ENCODE measurements around the gene GIT2.
"Not testable (repeated sequence)": the region's sequence is repeated elsewhere in the genome, so short reads cannot be mapped to it uniquely, and the experiment has no call there.

Gene GIT2

GRCh38 chr12:109925185-109925840, 70.9 kb downstream of the GIT2 start:
- FAIRE-seq, result no peak

GRCh38 chr12:109923481-109924245, 72.5 kb downstream of the GIT2 start:
- FAIRE-seq (no peak), DNase-seq (ENCODE audit: low spot score) (no peak)

More at GRCh38 chr12:109925185-109925840, 70.9 kb downstream of the GIT2 start:
- DNase-seq (ENCODE audit: low spot score), result no peak

DNA sequence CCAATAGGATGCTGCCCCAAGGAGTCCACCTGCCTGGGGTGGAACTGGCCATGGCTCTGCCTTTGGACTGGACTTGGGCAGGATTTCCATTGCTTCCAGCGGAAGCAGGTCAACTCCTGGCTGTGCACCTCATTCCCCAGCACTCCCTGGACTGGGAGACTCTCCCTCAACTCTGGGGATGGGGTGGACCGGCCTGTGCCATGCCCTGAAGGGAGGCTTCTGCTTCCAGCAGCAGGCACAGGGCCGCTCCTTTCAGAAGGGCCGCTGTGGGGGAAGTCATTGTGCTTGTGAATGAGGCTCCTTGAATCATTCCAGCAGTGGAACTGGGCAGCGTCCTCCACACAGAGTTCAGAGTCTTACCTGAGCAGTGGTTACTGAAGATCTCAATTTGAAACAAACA, 73.1 kb downstream of the GIT2 start:
- DNase-seq (ENCODE audit: low spot score) (no peak), FAIRE-seq (no peak)

DNA sequence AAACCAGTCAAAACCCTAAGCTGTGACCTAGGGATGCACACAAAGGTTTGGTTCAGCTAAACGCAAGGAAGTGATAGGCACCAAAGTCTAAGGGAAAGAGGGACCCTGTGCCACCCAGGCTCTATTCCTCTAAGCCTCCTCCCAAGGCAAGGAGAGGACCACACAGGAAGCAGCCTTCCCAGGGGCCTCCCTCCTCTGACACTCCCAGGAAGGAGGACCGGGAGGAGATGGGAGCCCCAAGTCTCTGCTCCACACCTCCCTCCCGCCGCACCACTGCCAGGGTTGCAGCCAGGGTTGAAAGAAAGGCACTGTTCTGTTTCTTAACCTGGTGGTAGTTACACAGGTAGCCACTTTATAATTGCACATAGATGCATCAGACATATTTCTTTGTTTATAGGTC, 74.2 kb downstream of the GIT2 start:
- no peak for DNase-seq (ENCODE audit: low spot score)

GRCh38 chr12:109920261-109920780, 75.8 kb downstream of the GIT2 start:
- FAIRE-seq (no peak), DNase-seq (ENCODE audit: low spot score) (no peak)

More for the DNA sequence above, 74.2 kb downstream of the GIT2 start:
- FAIRE-seq, result no peak

DNA sequence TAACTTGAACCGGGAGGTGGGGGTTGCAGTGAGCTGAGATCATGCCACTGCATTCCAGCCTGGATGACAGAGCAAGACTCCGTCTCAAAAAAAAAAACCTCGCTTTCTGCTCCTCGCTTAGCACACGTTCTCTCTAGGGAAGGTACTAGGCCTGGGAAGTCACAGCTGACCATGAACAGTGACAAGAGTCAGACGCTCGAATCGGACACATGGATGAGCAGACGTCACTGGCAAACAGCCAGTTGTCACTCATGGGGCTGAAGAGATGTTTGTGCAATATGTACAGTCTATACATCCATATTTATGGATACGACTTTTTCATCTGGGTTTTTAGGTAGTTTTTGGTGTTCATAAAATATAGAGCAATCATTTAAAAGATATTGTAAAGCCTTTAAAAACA, 76.7 kb downstream of the GIT2 start:
- no peak for FAIRE-seq
- DNase-seq (ENCODE audit: low spot score), result no peak

- no peak for FAIRE-seq
- no peak for DNase-seq (ENCODE audit: low spot score)
Measured at GRCh38 chr12:109916045-109916444, 80.1 kb downstream of the GIT2 start.

- DNase-seq (ENCODE audit: low spot score), result no peak
- no peak for FAIRE-seq
Measured at GRCh38 chr12:109915171-109916040, 80.8 kb downstream of the GIT2 start.

DNA sequence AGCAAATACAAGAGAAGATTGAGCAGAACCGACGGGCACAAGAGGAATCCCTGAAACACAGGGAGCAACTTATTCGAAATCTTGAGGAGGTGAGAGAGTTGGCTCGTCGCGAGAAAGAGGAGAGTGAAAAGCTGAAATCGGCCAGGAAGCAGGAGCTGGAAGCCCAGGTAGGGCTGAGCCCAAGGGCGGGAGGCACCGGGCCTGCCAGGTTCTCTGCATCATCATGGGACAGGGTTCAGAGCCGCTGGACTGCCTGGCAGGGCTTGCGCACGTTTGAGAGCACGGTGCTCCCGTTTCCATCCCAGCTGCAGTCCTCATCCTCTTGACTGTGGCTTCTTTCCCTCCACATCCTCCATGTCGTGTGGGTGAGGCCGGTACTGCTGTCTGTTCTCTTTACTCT, 81.7 kb downstream of the GIT2 start:
- DNase-seq (ENCODE audit: low spot score) (no peak), FAIRE-seq (no peak)

- FAIRE-seq (no peak), DNase-seq (ENCODE audit: low spot score) (no peak)
Measured at GRCh38 chr12:109912855-109913321, 83.3 kb downstream of the GIT2 start.

GRCh38 chr12:109910969-109911348, 85.2 kb downstream of the GIT2 start:
- DNase-seq (ENCODE audit: low spot score) (peak; percentile 8), FAIRE-seq (no peak)

- DNase-seq (ENCODE audit: low spot score) (no peak), FAIRE-seq (no peak)
Measured at GRCh38 chr12:109910254-109910968, 85.8 kb downstream of the GIT2 start.

- FAIRE-seq, result no peak
Measured at GRCh38 chr12:109905301-109905700, 90.9 kb downstream of the GIT2 start.

DNA sequence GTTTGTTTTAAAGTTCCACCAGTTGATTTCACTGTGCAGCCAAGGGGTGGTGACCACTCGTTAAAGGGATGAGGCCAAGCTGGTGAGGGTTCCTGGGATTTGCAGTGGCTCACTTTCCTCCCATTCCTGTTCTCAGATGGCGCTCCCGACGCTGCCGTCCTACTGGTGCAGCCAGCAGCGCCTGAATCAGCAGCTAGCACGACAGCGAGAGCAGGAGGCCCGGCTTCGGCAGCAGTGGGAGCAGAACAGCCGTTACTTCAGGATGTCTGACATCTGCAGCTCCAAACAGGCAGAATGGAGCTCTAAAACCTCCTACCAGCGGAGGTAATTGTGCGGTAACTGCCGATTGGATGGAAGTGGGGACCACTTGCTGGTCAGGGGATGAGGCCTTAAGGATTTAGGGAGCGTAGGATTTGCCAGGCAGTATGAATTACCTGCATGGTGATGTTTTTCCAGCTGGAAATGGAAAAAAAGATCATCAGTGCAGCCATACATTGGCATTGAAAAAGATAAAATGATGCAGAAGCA, 93.2 kb downstream of the GIT2 start:
- FAIRE-seq, result no peak
- DNase-seq (ENCODE audit: low spot score), result no peak

More at GRCh38 chr12:109905301-109905700, 90.9 kb downstream of the GIT2 start:
- no peak for DNase-seq (ENCODE audit: low spot score)

DNA sequence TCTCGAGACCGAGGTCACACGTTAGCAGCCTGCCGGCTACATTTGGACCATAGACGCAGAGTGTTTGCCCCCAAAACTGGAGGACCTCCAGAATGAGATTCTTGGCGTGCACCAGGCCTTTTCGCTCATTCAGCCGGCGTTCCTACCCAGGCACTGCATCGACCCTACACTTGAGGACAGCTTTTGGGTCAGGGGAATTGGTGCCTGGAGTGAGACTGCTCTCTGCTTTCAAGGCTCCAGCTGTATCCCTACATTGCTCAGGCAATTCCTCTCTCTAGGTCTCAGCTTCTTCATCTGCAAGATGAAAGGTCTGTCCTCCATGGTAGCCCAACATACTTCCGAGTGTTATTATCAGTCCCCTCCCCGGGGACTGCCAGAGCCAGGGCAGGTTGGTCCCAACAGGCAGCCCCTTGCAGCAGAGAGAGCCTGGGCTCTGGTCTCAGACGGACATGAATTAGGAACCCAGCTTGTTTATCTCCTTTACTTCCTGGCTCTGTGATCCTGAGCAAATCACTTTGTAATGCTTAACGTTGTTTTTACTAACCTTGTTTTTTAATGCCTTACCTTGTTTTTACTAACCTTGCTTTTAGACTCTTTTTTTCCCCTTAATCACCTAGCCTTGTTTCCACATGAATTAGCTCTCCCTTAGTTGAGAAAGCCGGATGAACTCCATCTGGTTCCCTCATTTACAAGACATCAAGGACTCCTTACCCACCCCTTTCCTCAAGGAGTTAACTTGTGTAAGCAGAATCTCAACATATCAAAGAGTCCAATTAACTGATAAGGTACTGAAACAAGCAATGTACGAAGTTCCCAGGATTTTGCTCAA, 95.2 kb downstream of the GIT2 start:
- DNase-seq (ENCODE audit: low spot score), result no peak
- FAIRE-seq, result no peak

- DNase-seq (ENCODE audit: low spot score) (peak; percentile 73), FAIRE-seq (no peak)
Measured at GRCh38 chr12:109899783-109900751, 96.1 kb downstream of the GIT2 start, which contains the start of gene TCHP. TCHP (plus strand) TSS chr12:109900274; CDS start chr12:109903027, 2,753 bp downstream.

DNA sequence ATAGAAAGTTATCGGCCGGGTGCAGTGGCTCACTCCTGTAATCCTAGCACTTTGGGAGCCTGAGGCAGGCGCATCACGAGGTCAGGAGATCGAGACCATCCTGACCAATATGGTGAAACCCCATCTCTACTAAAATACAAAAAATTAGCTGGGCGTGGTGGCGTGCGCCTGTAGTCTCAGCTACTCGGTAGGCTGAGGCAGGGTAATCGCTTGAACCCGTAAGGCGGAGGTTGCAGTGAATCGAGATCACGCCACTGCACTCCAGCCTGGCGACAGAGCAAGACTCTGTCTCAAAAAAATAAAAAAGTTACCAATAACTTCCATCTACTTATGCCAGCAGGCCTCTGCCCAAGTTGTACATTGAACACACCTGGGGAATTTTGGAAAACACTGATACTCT, 96.8 kb downstream of the GIT2 start:
- FAIRE-seq; DNase-seq (ENCODE audit: low spot score): not testable (repeated sequence)

GRCh38 chr12:109897029-109897428, 99.1 kb downstream of the GIT2 start:
- FAIRE-seq, result no peak
- no peak for DNase-seq (ENCODE audit: low spot score)

Measured in RCC 7860 (cell line).